Mesenchymal stem cell (in vitro differentiated cells and primary cell): ENCODE data around the gene SETD7.

Experiments used
- DNase-seq: peaks from one replicate; pipeline ENCODE4 v3.0.0-alpha.2; 2013
- H2AFZ ChIP-seq: one replicate; pipeline ENCODE4 v1.6.1; 2013; ENCODE audit warnings: low read depth, mild to moderate bottlenecking, control low read depth, inconsistent platforms, low read length, moderate library complexity
- H2AK5ac ChIP-seq: 2 replicates; pipeline ENCODE4 v1.6.1; 2013; ENCODE audit warnings: low read length, moderate library complexity, mild to moderate bottlenecking, inconsistent platforms; ENCODE audit not compliant: severe bottlenecking
- H2BK120ac ChIP-seq: one replicate; pipeline ENCODE4 v1.6.1; 2013; ENCODE audit warnings: low read depth, mild to moderate bottlenecking, inconsistent platforms, low read length, moderate library complexity
- H2BK12ac ChIP-seq, 2 experiments: one replicate each; pipeline ENCODE4 v1.6.1; 2013; ENCODE audit warnings: inconsistent platforms in 2 of 2, low read length in 2 of 2, mild to moderate bottlenecking in 2 of 2, moderate library complexity in 2 of 2, control low read depth in 1 of 2
- H2BK15ac ChIP-seq: one replicate; pipeline ENCODE4 v1.6.1; 2013; ENCODE audit warnings: mild to moderate bottlenecking, low read depth, inconsistent platforms; ENCODE audit not compliant: poor library complexity, severe bottlenecking
- H2BK5ac ChIP-seq: 2 replicates; pipeline ENCODE4 v1.6.1; 2013; ENCODE audit warnings: low read depth, mild to moderate bottlenecking, low read length, control low read depth, inconsistent platforms; ENCODE audit not compliant: poor library complexity, severe bottlenecking
- H3K14ac ChIP-seq, 2 experiments: one replicate each; pipeline ENCODE4 v1.6.1; 2013; ENCODE audit warnings: inconsistent platforms in 2 of 2, low read length in 2 of 2, control low read depth in 1 of 2, mild to moderate bottlenecking in 1 of 2, moderate library complexity in 1 of 2
- H3K18ac ChIP-seq, 2 experiments: one replicate each; pipeline ENCODE4 v1.6.1; 2013; ENCODE audit warnings: inconsistent platforms in 2 of 2, low read length in 2 of 2, control low read depth in 1 of 2, low read depth in 1 of 2, mild to moderate bottlenecking in 1 of 2
- H3K23ac ChIP-seq, 2 experiments: one replicate each; pipeline ENCODE4 v1.6.1; 2013; ENCODE audit warnings: inconsistent platforms in 2 of 2, low read length in 2 of 2, mild to moderate bottlenecking in 2 of 2, moderate library complexity in 2 of 2, control low read depth in 1 of 2
- H3K27ac ChIP-seq: 2 replicates; pipeline ENCODE4 v1.5.1; 2013; ENCODE audit warnings: mild to moderate bottlenecking, moderate library complexity, low read length, control low read depth, inconsistent platforms; ENCODE audit not compliant: poor library complexity, severe bottlenecking
- H3K27me3 ChIP-seq, 2 experiments: 2 replicates each; pipeline versions ENCODE4 v1.6.1 to v1.7.0; 2013; ENCODE audit warnings: low read length in 2 of 2, mild to moderate bottlenecking in 2 of 2, moderate library complexity in 2 of 2, control low read depth in 1 of 2, inconsistent platforms in 1 of 2; ENCODE audit not compliant: control insufficient read depth in 1 of 2, insufficient read depth in 1 of 2
- H3K36me3 ChIP-seq, 2 experiments: 2 replicates each; pipeline versions ENCODE4 v1.6.1 to v1.7.0; 2013; ENCODE audit warnings: low read length in 2 of 2, control low read depth in 1 of 2, inconsistent platforms in 1 of 2, low read depth in 1 of 2, mild to moderate bottlenecking in 1 of 2; ENCODE audit not compliant: insufficient read depth in 2 of 2, control insufficient read depth in 1 of 2
- H3K4ac ChIP-seq, 2 experiments: one replicate each; pipeline ENCODE4 v1.6.1; 2013; ENCODE audit warnings: inconsistent platforms in 2 of 2, low read length in 2 of 2, mild to moderate bottlenecking in 2 of 2, moderate library complexity in 2 of 2, control low read depth in 1 of 2, low read depth in 1 of 2
- H3K4me1 ChIP-seq: 2 replicates; pipeline ENCODE4 v1.6.1; 2013; ENCODE audit warnings: low read depth, low read length, control low read depth; ENCODE audit not compliant: control insufficient read depth, insufficient read depth
- H3K4me2 ChIP-seq: 2 replicates; pipeline ENCODE4 v1.6.1; 2013; ENCODE audit warnings: low read length, mild to moderate bottlenecking, inconsistent platforms; ENCODE audit not compliant: poor library complexity, severe bottlenecking
- H3K4me3 ChIP-seq, 2 experiments: 2 replicates each; pipeline versions ENCODE4 v1.5.1 to v1.7.0; 2013; ENCODE audit warnings: low read length in 2 of 2, mild to moderate bottlenecking in 2 of 2, control low read depth in 1 of 2, low read depth in 1 of 2; ENCODE audit not compliant: insufficient read depth in 1 of 2
- H3K79me1 ChIP-seq: replicated peaks from 2 replicates; pipeline ENCODE4 v1.6.1; 2013; ENCODE audit warnings: mild to moderate bottlenecking, control low read depth, low read length, inconsistent platforms; ENCODE audit not compliant: poor library complexity, severe bottlenecking
- H3K9ac ChIP-seq: 2 replicates; pipeline ENCODE4 v1.7.0; 2013; ENCODE audit warnings: mild to moderate bottlenecking, low read length, moderate library complexity
- H3K9me3 ChIP-seq: 2 replicates; pipeline ENCODE4 v1.7.0; 2013; ENCODE audit warnings: mild to moderate bottlenecking, low read length; ENCODE audit not compliant: control insufficient read depth
- H4K8ac ChIP-seq: one replicate; pipeline ENCODE4 v1.6.1; 2013; ENCODE audit warnings: inconsistent platforms, mild to moderate bottlenecking, low read length, moderate library complexity
- H4K91ac ChIP-seq: one replicate; pipeline ENCODE4 v1.6.1; 2013; ENCODE audit warnings: mild to moderate bottlenecking, low read length, inconsistent platforms
- WGBS: methylation state at CpG from one replicate; pipeline ENCODE4 v1.1.7; 2013; ENCODE audit warnings: mixed read lengths; 5-methylcytosine and 5-hydroxymethylcytosine counted together

The SETD7 gene

DNA sequence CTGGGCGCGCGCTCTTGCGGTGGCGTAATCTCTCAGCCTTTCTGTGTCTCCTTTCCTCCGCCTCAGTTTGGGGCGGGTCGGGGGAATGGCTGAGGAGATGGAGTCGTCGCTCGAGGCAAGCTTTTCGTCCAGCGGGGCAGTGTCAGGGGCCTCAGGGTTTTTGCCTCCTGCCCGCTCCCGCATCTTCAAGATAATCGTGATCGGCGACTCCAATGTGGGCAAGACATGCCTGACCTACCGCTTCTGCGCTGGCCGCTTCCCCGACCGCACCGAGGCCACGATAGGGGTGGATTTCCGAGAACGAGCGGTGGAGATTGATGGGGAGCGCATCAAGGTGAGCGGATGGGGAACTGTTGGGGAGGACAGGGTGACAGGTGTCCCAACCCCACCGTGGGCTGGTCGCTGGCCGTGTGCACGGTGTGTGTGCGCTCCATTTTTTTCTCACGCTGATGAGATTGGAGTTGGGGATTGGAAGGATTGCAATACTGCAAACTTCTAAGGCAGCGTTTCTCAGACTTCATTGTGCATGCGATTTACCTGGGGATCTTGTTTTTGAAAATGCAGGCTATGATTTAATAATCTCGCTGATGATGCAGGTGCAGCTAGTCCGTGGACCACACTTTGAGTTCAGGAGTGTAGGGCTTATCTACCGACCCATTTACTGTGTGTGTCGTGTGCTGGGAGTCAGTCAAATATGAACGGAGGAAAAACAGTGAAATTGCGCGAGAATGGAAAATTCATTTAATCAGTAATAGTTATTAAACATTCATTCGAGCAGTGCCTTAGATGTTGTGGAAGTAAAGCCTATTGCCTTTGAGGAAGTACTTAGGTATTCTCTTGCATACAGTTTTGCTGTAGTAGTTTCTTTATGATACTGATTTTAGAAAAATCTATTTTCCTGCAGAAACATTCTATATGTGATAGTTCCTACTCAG is 101.6 kb downstream of the SETD7 start, which contains the start of gene RAB33B:
Gene RAB33B (plus strand): TSS at position 11 of the 935 bp plus-strand sequence. CDS start 75 bp downstream, at position 86.
- peak within 1 kb of the TSS; percentile 83 to 93 for H3K4ac ChIP-seq
- H3K9ac ChIP-seq: peak within 1 kb of the TSS; percentile 97
- peak within 1 kb of the TSS; percentile 99 for H3K18ac ChIP-seq
- H3K79me1 ChIP-seq: peaks cover 22% of the 10 kb centered on the region
- 0% methylated on average over 41 of the region's 46 CpGs for WGBS
- peak within 1 kb of the TSS in 1 of 2 experiments; percentile 75 for H3K23ac ChIP-seq
- peak within 1 kb of the TSS in 1 of 2 experiments; percentile 95 for H3K14ac ChIP-seq
- H3K4me1 ChIP-seq: peaks cover 11% of the 10 kb centered on the region
- peak within 1 kb of the TSS in 1 of 2 experiments; percentile 54 for H2BK12ac ChIP-seq
- peak within 1 kb of the TSS; percentile 100 for H4K8ac ChIP-seq
- no peaks in the 10 kb centered on the region for H3K9me3 ChIP-seq
- peak within 1 kb of the TSS; percentile 93 to 99 for H3K4me3 ChIP-seq
- H4K91ac ChIP-seq: peak within 1 kb of the TSS; percentile 100
- H2BK15ac ChIP-seq: peak within 1 kb of the TSS; percentile 93
- peak within 1 kb of the TSS; percentile 91 for H3K27ac ChIP-seq
- H2BK120ac ChIP-seq: peak within 1 kb of the TSS; percentile 100
- peaks cover 0 to 3% of the 10 kb centered on the region in 2 experiments for H3K36me3 ChIP-seq
- no peaks in the 10 kb centered on the region for H3K27me3 ChIP-seq
- peak within 1 kb of the TSS; percentile 96 for H2AFZ ChIP-seq
- H2BK5ac ChIP-seq: peak within 1 kb of the TSS; percentile 97
- H2AK5ac ChIP-seq: peak within 1 kb of the TSS; percentile 8
- DNase-seq: peak; percentile 91
- H3K4me2 ChIP-seq: peak within 1 kb of the TSS; percentile 76

DNA sequence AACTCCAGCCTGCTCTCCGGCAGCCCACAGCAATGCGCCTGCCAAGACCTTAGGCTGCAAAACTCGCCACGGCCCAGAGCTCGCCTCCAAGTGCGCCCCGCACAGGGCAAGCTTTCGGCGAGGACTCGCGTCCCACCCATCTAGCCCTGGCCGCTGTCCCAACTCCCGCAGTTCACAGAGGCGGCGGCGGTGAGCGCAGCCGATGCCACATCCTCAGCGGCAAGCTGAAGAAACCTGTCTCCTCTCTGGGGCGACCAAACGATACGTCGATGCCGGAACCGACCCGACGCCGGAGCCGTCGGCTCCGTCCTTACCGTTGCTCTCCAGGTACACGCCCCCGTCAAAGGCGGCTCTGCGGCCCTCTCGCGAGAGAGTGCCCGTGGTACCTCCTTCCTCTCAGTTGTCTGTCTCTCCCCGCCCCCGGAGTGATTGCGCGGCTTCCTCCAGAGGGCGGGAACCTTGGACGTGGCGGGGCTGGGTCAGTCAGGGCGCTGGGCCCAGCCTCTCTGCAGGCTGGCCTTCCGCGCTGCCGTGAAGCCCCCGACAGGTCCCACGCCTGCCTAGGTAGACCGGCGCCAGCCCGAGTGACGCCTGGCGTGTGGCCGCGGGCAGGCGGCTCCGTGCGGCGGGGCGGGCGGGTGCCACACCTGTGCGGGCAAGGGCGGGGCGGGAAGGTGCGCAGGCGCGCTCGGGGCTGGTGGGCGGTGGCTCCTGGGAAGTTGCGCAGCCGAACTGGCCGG is 102.5 kb downstream of the SETD7 start:
- Histone ChIP-seq H2BK120ac (peak overlapping the region; percentile 100), H4K8ac (peak overlapping the region; percentile 100), H3K18ac (peak overlapping the region; percentile 99), H2BK15ac (peak overlapping the region; percentile 77), H3K23ac (peak overlapping the region in 1 of 2 experiments; percentile 75), H3K14ac (peak overlapping the region in 1 of 2 experiments; percentile 95), H3K4me2 (peak overlapping the region; percentile 76), H2AFZ (peak overlapping the region; percentile 96), H3K27me3 (no peaks in the 10 kb centered on the region), H3K9me3 (no peaks in the 10 kb centered on the region), H3K27ac (peak overlapping the region; percentile 91), H3K4me3 (peak overlapping the region; percentile 93 to 99), H3K79me1 (peaks cover 23% of the 10 kb centered on the region), H2AK5ac (peak overlapping the region; percentile 8), H3K4ac (peak overlapping the region; percentile 83 to 93), H3K9ac (peak overlapping the region; percentile 97), H3K4me1 (peaks cover 9% of the 10 kb centered on the region), H4K91ac (peak overlapping the region; percentile 100), H2BK5ac (peak overlapping the region; percentile 97), H3K36me3 (peaks cover 0 to 6% of the 10 kb centered on the region in 2 experiments), H2BK12ac (peak overlapping the region in 1 of 2 experiments; percentile 54)
- under 1% methylated on average over 74 of the region's 76 CpGs for whole genome bisulfite sequencing
- peak; percentile 98 for DNase-seq

DNA sequence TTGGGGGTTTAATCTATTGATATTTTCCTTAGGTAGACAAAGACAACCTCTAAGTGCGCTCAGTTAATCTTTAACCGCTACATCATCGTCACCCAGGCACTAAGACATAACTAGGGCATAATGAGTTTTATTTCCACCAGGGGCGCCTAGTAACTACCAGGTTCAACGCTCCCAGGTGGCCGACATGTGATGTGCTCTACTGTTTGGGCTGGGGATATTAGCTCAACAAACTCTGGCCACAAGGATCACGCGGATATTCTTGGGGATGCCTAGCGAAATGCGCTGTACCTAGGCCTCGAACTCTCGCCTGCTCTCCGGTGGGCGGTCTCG is 103.0 kb downstream of the SETD7 start:
- Histone ChIP-seq H2BK5ac (peak overlapping the region; percentile 97), H3K4me2 (peak overlapping the region; percentile 76), H3K27me3 (no peaks in the 10 kb centered on the region), H2AK5ac (peak overlapping the region; percentile 8), H3K9me3 (no peaks in the 10 kb centered on the region), H2BK12ac (no peak overlapping the region), H2BK120ac (peak overlapping the region; percentile 21), H3K18ac (peak overlapping the region; percentile 94 to 99), H3K4me3 (peak overlapping the region; percentile 93 to 99), H2AFZ (no peak overlapping the region), H3K14ac (peak overlapping the region in 1 of 2 experiments; percentile 8), H3K9ac (peak overlapping the region; percentile 97), H4K91ac (peak overlapping the region; percentile 85), H3K79me1 (peaks cover 24% of the 10 kb centered on the region), H3K23ac (no peak overlapping the region), H3K27ac (peak overlapping the region; percentile 91), H3K4me1 (peaks cover 8% of the 10 kb centered on the region), H4K8ac (peak overlapping the region; percentile 98), H3K4ac (peak overlapping the region in 1 of 2 experiments; percentile 88), H3K36me3 (peaks cover 0 to 6% of the 10 kb centered on the region in 2 experiments), H2BK15ac (no peak overlapping the region)
- WGBS: 0% methylated on average over 12 of the region's 15 CpGs
- DNase-seq: no peak
